Right lobe of liver (tissue), 6 donors: Measurements from ENCODE around the gene PPFIBP2. TPM values are rescaled to one million over a fixed set of nuclear protein-coding genes. Genes with fewer than 3 reads are reported as not detected.
A peak's percentile ranks its signal among the peaks of the same experiment; 100 is the strongest.

Source experiments
- ATAC-seq, 4 donors: fragments of 200-7000 bp; cut with Tn5 transposase; one replicate each; pipeline ENCODE4 v1.9.1; 2020; ENCODE audit warnings: mild to moderate bottlenecking in 4 of 4, moderate library complexity in 4 of 4
- DNase-seq, 3 donors: peaks; one replicate each; pipeline ENCODE4 v3.0.0-alpha.2; 2020
- H3K27ac ChIP-seq, 3 donors: fragments of 200-600 bp; one replicate each; pipeline ENCODE4 v1.8.0; 2022
- H3K27me3 ChIP-seq, 2 donors: fragments of 200-600 bp; one replicate each; pipeline ENCODE4 v1.8.0; 2022
- H3K36me3 ChIP-seq, 4 donors: fragments of 200-600 bp; sonication (generic) in 1 of 4; one replicate each; pipeline versions ENCODE4 v1.5.1 to v1.8.0; 2017 to 2022; ENCODE audit warnings: control low read depth in 1 of 4
- H3K4me1 ChIP-seq, 4 donors: fragments of 200-600 bp; sonication (generic) in 1 of 4; one replicate each; pipeline versions ENCODE4 v1.5.1 to v1.8.0; 2017 to 2022; ENCODE audit warnings: control low read depth in 1 of 4
- H3K4me3 ChIP-seq, 3 donors: fragments of 200-600 bp; one replicate each; pipeline ENCODE4 v1.8.0; 2022
- H3K9me3 ChIP-seq, 4 donors: fragments of 200-600 bp; sonication (generic) in 1 of 4; one replicate each; pipeline versions ENCODE4 v1.5.1 to v1.8.0; 2017 to 2022; ENCODE audit warnings: control low read depth in 1 of 4
- CTCF ChIP-seq, 4 donors: fragments of 200-600 bp in 3 of 4; fragments of 450-650 bp in 1 of 4; IDR thresholded peaks; one replicate each; pipeline versions ENCODE4 v1.5.1 to v1.8.0; 2016 to 2022; ENCODE audit warnings: antibody characterized with exemption in 4 of 4, mild to moderate bottlenecking in 2 of 4
- POLR2A ChIP-seq: fragments of 450-650 bp; IDR thresholded peaks from one replicate; pipeline ENCODE4 v1.6.1; 2017; ENCODE audit warnings: antibody characterized with exemption, mild to moderate bottlenecking
- WGBS: methylation state at CpG from one replicate; pipeline ENCODE4 v1.1.6; 2018; ENCODE audit warnings: low coverage, low lambda C conversion rate; ENCODE audit not compliant: insufficient coverage; ENCODE audit errors: missing lambda C conversion rate; 5-methylcytosine and 5-hydroxymethylcytosine counted together
- intact Hi-C, 2 donors: fragments of 100-400 bp; cut with DNase I; formaldehyde crosslinking; loops; one replicate each; pipeline versions ENCODE4 v1.11.2 to v1.14.1; 2022
- total RNA-seq, 6 experiments: library from RNA; depleted of rRNA in 2 of 6; stranded (reverse); fragments of >200 nt in 2 of 6; fragmentation: NEBNext Ultra II Directional in 3 of 6; extraction: Animal tissue kit (Norgen Biotek cat#: 25700) in 3 of 6; gene quantifications; one replicate each; pipeline versions ENCODE4 v1.1.0 to v1.2.4, GENCODE V29; 2016 to 2023
- donor health status: DM: no; HTN: yes; CAD: no.
- donor health status: DM: no; HTN: no; CAD: no.
- donor health status: DM: no; HTN: no; CAD: no.
- donor health status: DM: no; HTN: yes; CAD: no.
- donor health status: DM: no; HTN: yes; CAD: no.

Gene PPFIBP2
- total RNA-seq, 6 experiments from 2014 or later = 25.5 to 69.3 (median 46.6) TPM

- no peak overlapping the region for H3K4me3 ChIP-seq
- peaks cover 0 to 46% (median 13%) of the 10 kb centered on the region in 4 donors for H3K36me3 ChIP-seq
- H3K27ac ChIP-seq = no peak overlapping the region
- no peaks in the 10 kb centered on the region for H3K9me3 ChIP-seq
- H3K4me1 ChIP-seq = peaks cover 0 to 17% (median 7%) of the 10 kb centered on the region in 4 donors
- no peak for ATAC-seq
- no peaks in the 10 kb centered on the region for H3K27me3 ChIP-seq
- intact Hi-C loops = no loop called here
- no peak for DNase-seq
- TF ChIP-seq POLR2A (no peak), CTCF (IDR thresholded peaks at IDR 0.05) (no peak)
- WGBS = 84% methylated on average over 4 of the region's 4 CpGs
These were observed 129.5 kb downstream of the PPFIBP2 start for GRCh38 chr11:7643314-7643713.

GRCh38 chr11:7645206-7645605 lies 131.4 kb downstream of the PPFIBP2 start:
- no peak overlapping the region for H3K4me3 ChIP-seq
- H3K27me3 ChIP-seq = no peaks in the 10 kb centered on the region
- no peak overlapping the region for H3K27ac ChIP-seq
- no peak for DNase-seq
- 94% methylated on average over 3 of the region's 3 CpGs for WGBS
- intact Hi-C loops = no loop called here
- peaks cover 0 to 52% (median 24%) of the 10 kb centered on the region in 4 donors for H3K36me3 ChIP-seq
- no peak for ATAC-seq
- H3K4me1 ChIP-seq = peaks cover 0 to 18% (median 9%) of the 10 kb centered on the region in 4 donors
- H3K9me3 ChIP-seq = no peaks in the 10 kb centered on the region
- TF ChIP-seq CTCF (IDR thresholded peaks at IDR 0.05) (no peak), POLR2A (no peak)

- H3K36me3 ChIP-seq = peaks cover 0 to 54% (median 26%) of the 10 kb centered on the region in 4 donors
- ATAC-seq (no peak), DNase-seq (no peak)
- intact Hi-C loops = no loop called here
- H3K27me3 ChIP-seq = no peaks in the 10 kb centered on the region
- 94% methylated on average over 2 of the region's 2 CpGs for WGBS
- H3K9me3 ChIP-seq = no peaks in the 10 kb centered on the region
- H3K27ac ChIP-seq = peak overlapping the region; percentile 73 to 81 (median 77)
- peaks cover 0 to 18% (median 9%) of the 10 kb centered on the region in 4 donors for H3K4me1 ChIP-seq
- H3K4me3 ChIP-seq = no peak overlapping the region
- TF ChIP-seq CTCF (IDR thresholded peaks at IDR 0.05) = no peak
- TF ChIP-seq POLR2A = no peak
These were observed 133.1 kb downstream of the PPFIBP2 start for GRCh38 chr11:7646866-7647265.

- DNase-seq (peak; percentile 78 to 87 (median 86)), ATAC-seq (peak; percentile 96 to 99 (median 98))
- intact Hi-C loops = no loop called here
- Histone ChIP-seq H3K36me3 (peaks cover 0 to 54% (median 29%) of the 10 kb centered on the region in 4 donors), H3K9me3 (no peaks in the 10 kb centered on the region), H3K27me3 (no peaks in the 10 kb centered on the region), H3K4me1 (peaks cover 0 to 18% (median 9%) of the 10 kb centered on the region in 4 donors), H3K27ac (peak overlapping the region; percentile 73 to 81 (median 77)), H3K4me3 (no peak overlapping the region)
- WGBS = 39% methylated on average over 3 of the region's 3 CpGs
- TF ChIP-seq CTCF (IDR thresholded peaks at IDR 0.05) (no peak), POLR2A (no peak)
These were observed 134.5 kb downstream of the PPFIBP2 start for GRCh38 chr11:7648264-7648663.
